Pulmonary artery endothelial cell (primary cell): ENCODE results near the gene LINC00305. TPM values are rescaled to one million over a fixed set of nuclear protein-coding genes. Genes with fewer than 3 reads are reported as not detected.

Experiments used
- DNase-seq: peaks from one replicate; pipeline ENCODE4 v3.0.0-alpha.2; 2011; ENCODE audit warnings: low read depth, low spot score
- total RNA-seq: library from RNA; depleted of rRNA; stranded (reverse); fragments of >200 nt; gene quantifications from 2 replicates; pipeline ENCODE4 v1.2.3, GENCODE V29; 2014

The LINC00305 gene
- total RNA-seq, 1 donor from 2014 or later: not detected

- DNase-seq: no peak
Observed at GRCh38 chr18:64031411-64031810, 117.5 kb downstream of the LINC00305 start.

Other genes with a start within 250 kb of the LINC00305 start
- not detected in 2 replicates for gene SERPINB10, start 241.1 kb downstream of the LINC00305 start, total RNA-seq
- 0.07 TPM in 1 of 2 replicates, not detected in the other for gene HMSD, start 199.8 kb downstream of the LINC00305 start, total RNA-seq
- gene SERPINB8, start 179.0 kb downstream of the LINC00305 start, total RNA-seq: 33.8 and 36.0 TPM in 2 replicates